SHP77 (cell line): Measurements from ENCODE around the gene TFDP3.

Source experiments
- DNase-seq, 2 experiments: peaks; one replicate each; lab custom pipeline; 2025; lab: John Stamatoyannopoulos, UW

TFDP3 gene

GRCh38 chrX:133185938-133186337, 32.2 kb downstream of the TFDP3 start:
- no peak for DNase-seq

GRCh38 chrX:133185119-133185518, 33.0 kb downstream of the TFDP3 start:
- DNase-seq, result no peak

- no peak for DNase-seq
These were observed 34.3 kb downstream of the TFDP3 start for GRCh38 chrX:133183806-133184205.

- no peak for DNase-seq
These were observed 38.7 kb downstream of the TFDP3 start for GRCh38 chrX:133179500-133179899.

GRCh38 chrX:133177202-133177601, 41.0 kb downstream of the TFDP3 start:
- DNase-seq, result no peak

- peak; percentile 41 to 54 for DNase-seq
These were observed 42.5 kb downstream of the TFDP3 start for GRCh38 chrX:133175605-133176004.

GRCh38 chrX:133175162-133175561, 43.0 kb downstream of the TFDP3 start:
- DNase-seq, result no peak

GRCh38 chrX:133171962-133172708, 46.0 kb downstream of the TFDP3 start:
- no peak for DNase-seq
